Measurements from ENCODE around the gene TTF1.

DNA sequence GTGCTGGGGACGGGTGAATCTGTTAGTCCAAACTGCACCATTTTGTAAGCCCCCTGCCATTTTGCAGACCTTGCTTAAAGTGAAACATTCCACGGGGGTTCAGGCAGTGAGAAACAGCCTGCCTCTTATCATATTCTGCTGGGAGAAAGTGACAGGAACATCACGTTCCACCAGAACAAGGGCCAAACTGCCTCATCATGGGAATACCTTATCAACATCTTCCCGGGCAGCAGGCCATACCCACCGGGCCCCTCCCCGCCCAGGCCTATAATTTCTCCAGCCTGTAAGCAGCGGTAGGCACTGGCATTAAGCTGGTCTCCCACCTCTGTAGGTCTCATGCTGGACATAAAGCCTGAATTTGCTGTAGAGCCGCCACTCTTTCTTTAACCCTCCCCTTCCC is 1.9 kb upstream of the TTF1 start:
- no peak for TF ChIP-seq POLR2AphosphoS5 (IDR thresholded peaks at IDR 0.05; ENCODE audit: low read depth, low read length)
- no peak for TF ChIP-seq POLR2A (IDR thresholded peaks at IDR 0.05; ENCODE audit: low read depth, low read length)
